DMS153 treated with DMSO at 0.1 percent for 48 hours (cell line): ENCODE results near the gene ANKRA2.

Source experiments
- DNase-seq: peaks from one replicate; lab custom pipeline; 2025; ENCODE audit not compliant: unreplicated experiment; lab: John Stamatoyannopoulos, UW

ANKRA2 gene, protein sequence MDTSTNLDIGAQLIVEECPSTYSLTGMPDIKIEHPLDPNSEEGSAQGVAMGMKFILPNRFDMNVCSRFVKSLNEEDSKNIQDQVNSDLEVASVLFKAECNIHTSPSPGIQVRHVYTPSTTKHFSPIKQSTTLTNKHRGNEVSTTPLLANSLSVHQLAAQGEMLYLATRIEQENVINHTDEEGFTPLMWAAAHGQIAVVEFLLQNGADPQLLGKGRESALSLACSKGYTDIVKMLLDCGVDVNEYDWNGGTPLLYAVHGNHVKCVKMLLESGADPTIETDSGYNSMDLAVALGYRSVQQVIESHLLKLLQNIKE

DNA sequence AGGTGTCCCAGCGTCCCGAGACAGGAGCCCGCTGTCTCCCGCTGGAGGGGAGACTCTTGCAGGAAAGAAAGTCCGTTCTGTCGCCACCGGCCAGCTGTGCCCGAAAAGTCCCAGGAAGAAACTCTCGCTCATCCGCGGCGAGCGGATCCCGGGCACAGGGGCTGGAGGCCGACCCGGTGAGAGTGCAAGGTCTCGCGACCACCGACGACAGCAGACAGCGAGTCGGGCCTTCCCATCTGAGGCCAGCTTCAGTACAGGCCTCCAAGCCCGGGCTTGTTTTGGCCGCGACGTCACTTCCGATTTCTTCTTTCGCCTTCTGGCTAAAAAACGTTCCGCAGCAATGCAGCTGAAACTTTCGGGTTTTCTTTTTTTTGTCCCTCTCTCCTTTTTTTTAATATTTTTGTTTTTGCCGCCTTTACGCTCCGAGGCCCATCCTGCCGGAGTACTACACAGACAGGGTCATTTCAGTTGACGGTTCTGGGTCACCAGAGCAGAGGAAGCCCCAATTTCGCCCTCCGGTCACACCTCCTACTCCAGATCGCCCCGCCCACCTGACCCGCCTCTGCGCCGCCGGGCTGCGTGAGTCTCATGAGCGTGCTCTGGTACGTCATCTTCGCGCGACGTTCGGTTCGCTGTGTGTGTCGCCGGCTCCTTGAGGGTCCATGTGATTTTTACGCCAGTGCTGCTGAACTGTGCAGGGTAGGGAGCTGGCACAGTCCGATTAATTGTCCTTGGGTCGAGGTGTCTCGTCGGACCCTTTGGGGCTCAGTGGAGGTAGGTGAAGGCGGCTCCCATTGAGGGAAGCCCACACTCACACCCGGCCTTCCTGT is at the start of gene ANKRA2, which contains the start of gene UTP15:
Gene ANKRA2 (minus strand): TSS at position 501 of the 830 bp plus-strand sequence. CDS start 2,758 bp downstream, outside the sequence.
Gene UTP15 (plus strand): TSS at position 605 of the 830 bp plus-strand sequence. CDS start 1,602 bp downstream, outside the sequence.
- peak; percentile 58 for DNase-seq

DNA sequence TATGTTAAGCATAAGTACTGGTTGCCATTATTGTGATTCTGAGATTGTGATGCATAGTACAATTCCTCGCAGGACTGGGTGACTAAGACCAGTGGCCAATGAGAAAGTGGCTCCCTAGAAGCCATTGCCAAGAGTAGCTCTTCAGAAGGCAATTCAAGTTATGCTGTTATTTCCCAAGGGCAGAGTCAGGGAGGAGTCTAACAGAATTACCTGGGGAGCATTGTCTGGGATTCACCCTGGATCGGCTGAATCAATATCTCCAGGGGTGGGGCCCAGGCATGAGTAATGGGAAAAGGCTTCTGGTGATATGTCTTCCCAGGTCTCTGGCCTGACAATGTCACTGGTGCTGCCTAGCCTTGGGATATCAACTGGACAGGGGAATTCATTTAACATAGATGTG is 49.6 kb upstream of the ANKRA2 start:
- no peak for DNase-seq

DNA sequence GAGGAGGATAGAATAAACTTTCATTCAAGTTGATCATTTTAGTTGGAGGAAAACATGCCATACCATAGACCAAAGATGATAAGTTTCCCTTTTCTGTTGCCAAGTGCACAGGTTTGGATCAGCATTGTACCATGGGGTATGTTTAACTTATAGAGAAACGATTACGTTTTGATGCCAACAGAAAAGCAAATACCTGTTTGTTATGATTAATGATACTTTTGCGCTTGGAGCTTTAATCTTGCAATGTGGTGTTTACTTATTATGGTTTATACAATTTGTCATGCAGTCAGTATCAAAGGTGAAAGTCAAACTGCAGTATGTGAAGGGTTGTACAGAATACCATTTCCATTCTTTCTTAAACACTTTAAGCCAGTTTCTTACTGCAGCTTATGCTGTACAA is 47.4 kb upstream of the ANKRA2 start:
- DNase-seq = no peak

DNA sequence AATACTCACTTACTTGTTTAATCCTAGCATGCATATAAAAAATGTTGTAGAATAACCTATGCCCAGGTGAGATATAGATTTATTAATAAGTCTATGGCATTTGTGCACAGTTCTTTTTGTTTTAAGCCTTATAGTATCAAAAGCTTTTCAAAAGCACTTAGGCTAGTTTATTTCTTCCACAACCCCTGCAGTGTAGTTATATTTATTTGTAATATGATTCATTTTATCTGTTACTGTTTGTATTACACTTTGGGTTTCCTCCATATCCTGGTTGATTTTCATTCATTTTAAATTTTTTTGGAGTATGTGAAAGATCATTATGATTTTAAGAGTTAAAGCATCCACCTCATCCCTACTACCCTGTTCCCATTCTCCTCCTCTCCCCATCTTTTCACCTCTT is 41.8 kb upstream of the ANKRA2 start:
- no peak for DNase-seq

DNA sequence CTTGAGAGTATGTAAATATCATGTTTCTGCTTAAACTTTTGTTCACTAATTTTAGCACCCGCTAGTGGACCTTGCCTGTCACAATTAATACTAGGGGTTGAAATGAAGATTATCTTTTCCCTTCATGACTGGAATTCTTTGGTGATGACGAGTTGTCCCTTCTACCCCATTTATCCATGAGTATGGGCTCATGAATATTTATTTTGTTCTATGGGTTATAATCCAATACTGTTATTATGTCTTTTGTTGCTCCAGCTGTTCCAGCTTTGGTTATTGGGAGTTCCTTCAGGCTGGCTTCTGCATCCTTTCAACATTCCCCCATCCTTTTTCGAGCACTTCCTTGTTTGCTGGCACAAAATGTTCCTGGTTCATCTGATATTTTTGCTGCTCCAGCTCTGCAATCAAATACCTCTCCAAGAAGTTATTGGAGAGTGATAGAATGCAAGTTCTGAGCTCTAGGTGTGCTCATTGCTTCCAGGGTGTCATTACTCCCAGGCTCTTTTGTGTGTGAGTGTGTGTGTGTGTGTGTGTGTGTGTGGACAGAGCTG is 40.8 kb upstream of the ANKRA2 start:
- DNase-seq = no peak

DNA sequence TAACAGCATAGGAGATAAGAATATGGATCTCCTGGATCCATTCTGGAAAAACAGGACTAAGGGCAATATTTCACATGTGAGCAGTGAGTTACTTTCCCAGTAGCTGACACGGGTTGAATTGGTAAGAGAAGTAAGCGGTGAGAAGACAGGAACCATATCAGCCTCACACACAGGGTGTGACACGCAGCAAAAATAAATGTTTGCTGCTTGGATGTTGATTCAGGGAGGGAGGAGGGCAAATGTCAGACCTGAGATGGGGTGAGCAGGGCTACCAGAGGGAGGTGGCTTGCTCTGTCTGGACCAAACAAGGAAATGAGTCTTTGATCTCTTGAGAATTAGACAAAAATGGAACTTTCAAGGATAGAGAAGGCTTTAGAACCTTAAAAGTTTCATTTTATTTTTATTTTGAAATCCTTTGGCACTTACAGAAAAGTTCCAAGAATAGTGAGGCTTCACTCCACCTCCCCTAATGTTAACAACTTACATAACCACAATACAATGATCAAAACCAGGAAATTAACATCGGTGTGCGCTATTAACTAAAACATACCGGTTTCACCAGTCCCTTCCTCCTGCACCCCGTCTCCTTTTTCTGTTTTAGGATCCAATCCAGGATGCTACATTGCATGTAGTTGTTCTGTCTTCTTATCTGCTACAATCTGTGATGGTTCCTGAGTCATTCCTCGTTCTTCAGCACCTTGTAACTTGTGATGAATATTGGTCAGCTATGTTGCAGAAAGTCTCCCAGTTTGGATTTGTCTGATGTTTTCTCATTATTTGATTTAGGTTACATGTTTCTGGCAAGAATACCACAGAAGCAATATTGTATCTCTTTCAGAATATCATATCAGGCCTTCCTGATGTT is 40.0 kb upstream of the ANKRA2 start:
- no peak for DNase-seq

DNA sequence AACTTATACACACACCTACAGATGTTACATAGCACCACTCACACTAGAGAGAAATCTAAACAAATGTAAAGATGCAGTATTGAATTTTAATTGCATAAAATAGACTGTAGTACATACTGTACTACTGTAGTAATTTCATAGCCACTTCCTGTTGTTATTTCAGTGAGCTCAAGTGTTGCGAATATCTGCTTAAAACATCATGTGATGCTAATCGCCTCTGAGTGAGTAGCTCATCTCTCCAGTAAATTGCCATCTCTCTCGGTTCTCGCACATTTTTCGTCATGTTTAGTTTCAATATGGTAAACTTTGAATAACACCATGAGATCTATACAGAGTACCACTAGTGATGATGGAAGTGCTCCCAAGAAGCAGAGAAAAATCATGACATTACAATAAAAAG is 38.6 kb upstream of the ANKRA2 start:
- no peak for DNase-seq

DNA sequence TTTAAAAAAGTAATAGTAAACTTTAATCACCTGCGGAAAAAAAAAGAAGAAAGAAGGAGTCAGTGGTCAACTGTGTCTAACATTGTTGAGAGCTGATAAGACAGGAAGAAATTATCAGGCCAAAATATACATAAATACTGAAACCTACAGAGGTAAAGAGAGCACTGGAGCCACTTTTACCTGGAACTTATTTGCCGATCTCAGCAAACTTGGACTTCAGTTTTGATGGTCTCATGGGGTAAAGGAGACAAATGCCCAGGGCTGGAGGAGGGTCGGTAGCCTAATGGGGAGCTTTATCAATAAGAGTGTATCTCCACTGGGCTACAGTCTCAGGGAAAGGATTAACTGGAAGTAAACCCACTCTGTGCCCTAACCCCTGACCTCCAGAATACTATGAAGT is 33.9 kb upstream of the ANKRA2 start:
- no peak for DNase-seq

DNA sequence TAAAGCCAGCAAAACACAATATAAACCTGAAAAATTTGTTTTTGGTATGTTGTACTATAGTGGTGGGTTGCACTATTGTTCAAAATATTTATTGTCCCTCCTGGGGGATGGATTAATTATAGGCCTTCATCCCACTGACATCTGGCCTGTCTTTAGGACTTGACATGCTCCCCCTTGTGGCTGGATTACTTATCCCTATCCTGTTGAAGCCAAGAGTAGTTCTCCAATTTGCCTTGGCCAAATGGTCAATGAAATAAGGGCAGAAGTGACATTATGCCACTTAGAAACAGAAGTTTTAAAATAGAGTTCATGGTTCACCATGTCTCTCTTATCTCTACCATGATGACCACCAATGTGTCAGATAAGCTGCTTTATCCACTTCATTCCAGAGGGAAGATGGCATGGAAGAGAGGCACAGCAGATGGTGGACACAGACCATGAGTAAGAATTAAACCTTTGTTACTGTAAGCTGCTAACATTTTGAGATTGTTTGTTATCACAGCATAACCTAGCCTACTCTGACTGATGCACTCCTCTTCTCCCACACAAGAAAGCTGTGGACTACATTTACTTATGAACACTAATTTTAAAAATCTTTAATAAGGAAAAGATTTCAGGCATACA is 31.4 kb upstream of the ANKRA2 start:
- DNase-seq = no peak

DNA sequence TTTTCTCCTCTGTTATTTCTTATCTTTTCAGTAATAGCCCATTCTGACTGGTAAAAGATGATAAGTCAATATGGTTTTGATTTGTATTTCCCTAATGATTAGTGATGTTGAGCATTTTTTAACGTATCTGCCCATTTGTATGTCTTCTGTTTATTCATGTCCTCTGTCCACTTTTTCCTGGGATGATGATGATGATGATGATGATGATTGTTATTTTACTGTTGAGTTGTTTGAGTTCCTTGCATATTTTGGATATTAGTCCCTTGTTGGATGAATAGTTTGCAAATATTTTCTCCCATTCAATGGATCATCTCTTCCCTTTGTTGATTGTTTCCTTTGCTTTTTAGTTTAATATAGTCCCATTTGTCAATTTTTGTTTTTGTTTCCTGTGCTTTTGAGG is 27.1 kb upstream of the ANKRA2 start:
- DNase-seq = no peak

DNA sequence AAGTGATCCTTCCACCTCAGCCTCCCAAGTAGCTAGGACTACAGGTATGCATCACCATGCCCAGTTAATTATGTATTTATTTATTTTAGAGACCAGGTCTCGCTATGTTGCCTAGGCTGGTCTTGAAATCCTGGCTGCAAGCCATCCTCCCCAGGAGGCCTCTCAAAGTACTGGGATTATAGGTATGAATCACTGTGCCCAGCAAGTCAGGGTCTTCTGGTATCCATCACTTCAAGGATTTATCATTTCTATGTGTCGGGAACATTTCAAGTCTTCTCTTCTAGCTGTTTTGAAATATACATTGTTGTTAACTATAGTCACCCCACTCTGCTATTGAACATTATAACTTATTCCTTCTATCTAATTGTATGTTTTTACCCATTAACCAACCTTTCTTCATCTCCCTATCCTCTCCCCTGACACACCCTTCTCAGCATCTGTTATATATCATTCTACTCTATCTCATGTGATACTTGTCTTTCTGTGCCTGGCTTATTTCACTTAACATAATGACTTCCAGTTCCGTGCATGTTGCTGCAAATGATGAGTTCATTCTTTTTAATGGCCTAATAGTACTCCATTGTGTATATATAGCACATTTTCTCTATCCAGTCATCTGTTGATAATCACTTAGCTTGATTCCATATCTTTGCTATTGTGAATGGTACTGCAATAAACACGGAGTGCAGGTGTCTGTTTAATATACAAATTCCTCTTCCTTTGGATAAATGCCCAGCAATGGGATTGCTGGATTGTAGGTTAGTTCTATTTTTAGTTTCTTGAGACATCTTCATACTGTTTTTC is 26.5 kb upstream of the ANKRA2 start:
- DNase-seq = no peak

DNA sequence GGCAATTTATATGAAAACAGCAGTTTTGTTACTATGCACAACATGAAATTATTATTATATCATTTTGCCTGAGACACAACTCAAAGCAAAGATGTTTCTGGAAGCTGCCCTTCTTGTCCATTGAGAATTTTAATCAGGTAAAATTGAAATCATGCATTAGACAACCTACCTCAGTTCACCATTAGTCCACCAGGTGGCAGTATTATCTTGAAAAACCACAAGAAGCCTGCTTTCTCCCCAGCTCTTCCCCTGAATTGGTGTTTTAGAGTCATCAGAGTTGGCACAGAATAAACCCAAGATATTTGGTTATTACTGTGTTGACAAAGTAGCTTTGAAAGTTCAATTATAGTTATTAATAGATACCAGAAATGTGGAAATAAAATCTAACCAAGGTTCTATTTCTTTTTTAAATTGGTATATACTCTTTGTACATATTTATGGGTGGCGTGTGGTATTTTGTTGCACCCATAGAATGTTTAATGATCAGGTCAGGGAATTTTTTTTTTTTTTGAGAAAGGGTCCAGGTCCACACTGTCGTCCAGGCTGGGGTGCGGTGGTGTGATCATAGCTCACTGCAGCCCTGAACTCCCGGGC is 25.8 kb upstream of the ANKRA2 start:
- peak; percentile 60 for DNase-seq

DNA sequence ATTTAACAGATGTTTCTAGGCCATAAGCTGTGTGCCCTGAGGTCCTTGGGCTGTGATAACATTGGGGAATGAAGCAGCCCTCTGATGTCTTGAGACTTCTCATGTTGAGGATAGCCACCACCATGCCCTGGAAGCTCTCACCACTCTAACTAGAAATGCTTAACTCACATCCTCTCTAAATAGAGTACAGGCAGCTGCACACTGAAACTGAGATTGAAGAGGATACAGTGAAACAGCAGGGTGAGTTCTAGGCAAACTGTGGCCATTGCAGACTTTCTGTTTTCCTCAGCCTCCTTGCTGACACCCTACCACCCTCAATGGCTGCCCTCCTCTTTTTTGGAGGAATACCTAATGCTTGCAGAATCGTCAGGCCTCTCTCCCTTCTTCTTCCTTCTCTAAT is 22.5 kb upstream of the ANKRA2 start:
- no peak for DNase-seq

DNA sequence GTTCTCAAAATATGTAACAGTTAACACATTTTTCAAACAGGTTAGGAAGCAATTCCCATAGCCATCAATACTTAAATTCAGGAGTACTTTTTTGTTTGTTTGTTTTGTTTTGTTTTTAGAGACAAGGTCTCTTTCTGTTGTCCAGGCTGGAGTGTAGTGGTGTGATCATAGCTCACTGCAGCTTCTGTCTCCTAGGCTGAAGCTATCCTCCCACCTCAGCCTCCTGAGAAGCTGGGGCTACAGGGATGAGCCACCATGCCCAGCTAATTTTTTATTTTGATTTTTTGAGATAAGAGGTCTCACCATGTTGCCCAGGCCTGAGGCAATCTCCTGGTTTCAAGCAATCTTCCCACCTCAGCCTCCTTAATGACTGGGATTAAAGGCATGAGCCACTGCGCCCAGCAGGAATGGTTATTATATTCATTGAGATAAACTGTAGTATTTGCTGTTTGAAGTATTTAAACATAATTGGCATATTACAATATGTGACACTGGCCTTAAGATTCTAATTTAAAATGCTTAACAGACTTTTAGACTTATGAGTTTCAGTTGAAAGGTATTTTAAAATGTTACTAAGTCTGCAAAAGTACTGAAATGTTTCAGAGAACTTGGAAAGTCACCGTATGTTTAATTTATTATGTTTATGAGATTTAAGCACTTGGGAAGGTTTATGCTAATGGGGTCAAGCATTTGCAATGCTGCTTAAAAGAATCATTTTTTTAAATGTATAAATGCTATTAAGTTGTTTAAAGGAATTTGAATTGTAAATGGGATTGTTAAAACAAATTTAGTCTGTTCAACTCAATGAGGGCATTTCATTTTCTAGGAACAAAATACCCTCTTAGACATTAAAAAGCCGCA is 17.1 kb upstream of the ANKRA2 start:
- DNase-seq = no peak

DNA sequence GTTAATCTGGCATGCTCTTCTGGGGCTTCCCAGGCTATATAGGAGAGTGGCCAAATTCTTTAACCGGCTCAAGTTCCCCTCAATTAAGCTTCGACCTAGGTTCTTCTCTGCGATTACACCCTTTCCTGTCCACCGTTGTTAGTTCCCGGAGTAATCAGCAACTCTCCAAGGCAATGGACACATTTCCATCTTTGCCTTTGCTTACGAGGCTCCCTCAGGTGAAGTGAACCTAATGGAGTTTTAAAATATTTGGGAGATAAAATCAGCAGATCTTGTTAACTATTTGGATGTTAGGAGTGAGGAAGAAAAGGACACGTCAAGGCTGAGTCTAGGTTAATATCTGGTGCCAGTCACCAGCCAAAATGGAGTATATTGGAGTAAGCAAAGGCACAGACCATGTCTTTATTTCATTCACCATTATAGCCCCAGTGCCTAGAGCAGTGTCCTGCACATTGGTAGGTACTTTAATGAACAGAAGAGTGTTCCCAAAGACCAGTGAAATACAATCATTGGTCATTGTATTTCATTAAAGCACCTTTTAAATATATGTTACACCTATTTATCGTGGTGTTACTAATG is 619 bp upstream of the ANKRA2 start:
- no peak for DNase-seq

DNA sequence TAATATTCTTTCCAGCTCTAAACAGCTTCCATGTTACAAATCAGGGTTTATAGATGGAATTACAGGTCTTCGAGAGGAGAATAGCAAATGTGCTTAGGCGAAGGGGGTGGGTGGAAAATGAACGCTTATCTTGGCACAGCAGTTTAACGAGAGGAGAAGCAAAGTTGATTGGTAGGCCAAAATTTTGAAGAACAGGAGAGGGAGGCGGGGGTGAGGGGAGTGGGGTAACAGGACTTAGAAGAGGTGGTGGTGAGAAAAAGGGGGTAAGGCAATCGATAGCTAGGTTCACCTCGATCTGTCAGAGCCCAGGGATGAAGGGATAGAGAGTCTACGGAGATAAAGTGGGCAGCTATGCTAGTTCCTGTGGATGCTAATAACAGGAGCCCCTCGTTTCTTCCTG is 764 bp downstream of the ANKRA2 start:
- DNase-seq = no peak

DNA sequence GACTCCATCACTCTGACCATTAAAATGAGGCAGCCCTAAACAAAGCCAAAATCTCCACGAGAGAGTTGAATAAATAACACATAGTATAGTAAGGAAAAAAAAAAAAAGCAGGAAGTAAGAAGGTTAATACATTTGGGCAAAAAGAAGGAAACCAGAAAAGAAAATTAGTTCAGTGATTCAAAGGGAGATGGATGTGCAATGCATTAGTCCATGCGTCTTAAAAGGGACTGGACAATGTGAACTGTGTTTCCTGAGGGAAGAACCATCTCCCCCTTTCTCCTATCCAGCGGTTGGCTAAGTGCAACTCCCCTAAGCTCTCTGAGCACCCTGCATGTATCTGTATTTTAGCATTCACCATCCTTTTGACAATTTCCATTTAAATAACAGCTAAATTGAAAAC is 1.4 kb downstream of the ANKRA2 start:
- no peak for DNase-seq

DNA sequence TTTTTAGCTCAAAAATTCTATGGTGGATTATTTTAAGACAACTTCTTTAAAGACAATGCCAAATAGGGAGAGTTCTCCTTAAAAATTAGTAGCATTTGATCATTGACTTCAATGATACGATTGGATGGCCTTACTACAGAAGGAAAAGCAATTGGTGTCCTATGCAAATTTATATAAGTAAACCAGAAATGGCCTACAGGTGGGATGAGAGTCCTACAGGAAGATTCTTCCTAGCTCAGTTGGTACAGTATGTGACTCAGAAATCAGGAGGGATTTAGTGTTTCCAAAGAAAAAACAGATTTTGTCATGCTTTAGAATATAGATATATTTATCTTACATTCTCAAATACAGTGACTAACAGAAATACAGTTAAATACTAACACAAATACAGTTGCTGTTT is 6.5 kb downstream of the ANKRA2 start:
- no peak for DNase-seq
